GM12878 (cell line): ENCODE measurements around the gene ANAPC5. TPM values are rescaled to one million over a fixed set of nuclear protein-coding genes. Genes with fewer than 3 reads are reported as not detected.

Experiments used
- ATAC-seq: fragments of 200-7000 bp; cut with Tn5 transposase; 3 replicates; pipeline ENCODE4 v1.9.1; 2020; ENCODE audit warnings: mild to moderate bottlenecking, moderate library complexity
- BruUV-seq: library from RNA; stranded (reverse); fragments of 400-500 nt; replicated peaks from 2 replicates; lab custom pipeline; 2021; lab: Mats Ljungman, UMichigan
- CTCF ChIA-PET: fragments of 300-600 bp; sonication (Branson Sonifier 250); formaldehyde crosslinking; extraction: SDS; loops from one replicate; lab custom pipeline; 2021; ENCODE audit warnings: inconsistent platforms; lab: Yijun Ruan, JAX
- POLR2A ChIA-PET: fragments of 350-600 bp; formaldehyde crosslinking; extraction: SDS; loops from one replicate; lab custom pipeline; 2021; ENCODE audit warnings: inconsistent platforms; lab: Charles Lee
- RAD21 ChIA-PET: fragments of 300-600 bp; sonication (Branson Sonifier 250); formaldehyde crosslinking; loops from one replicate; lab custom pipeline; 2023; ENCODE audit warnings: antibody characterized with exemption; ENCODE audit not compliant: unreplicated experiment; lab: Charles Lee
- SMC1A ChIA-PET: fragments of 300-600 bp; sonication (Branson Sonifier 250); formaldehyde crosslinking; loops from one replicate; lab custom pipeline; 2023; ENCODE audit not compliant: unreplicated experiment, uncharacterized antibody; lab: Charles Lee
- DNase-seq: peaks from one replicate; pipeline ENCODE4 v3.0.0-alpha.2; 2011; ENCODE audit warnings: low read depth, low spot score
- FAIRE-seq: peaks from 3 replicates; lab custom pipeline; 2011; peaks lifted over from hg19 to GRCh38; lab: Jason Lieb, UNC
- H2AFZ ChIP-seq: 2 replicates; pipeline ENCODE4 v1.6.0; 2011; ENCODE audit warnings: low read depth, low read length, control low read depth; ENCODE audit not compliant: control insufficient read depth
- H3K27ac ChIP-seq: 2 replicates; pipeline ENCODE4 v1.5.1; 2011; ENCODE audit warnings: control low read depth; ENCODE audit not compliant: control insufficient read depth, insufficient read depth
- H3K27me3 ChIP-seq, 2 experiments: replicated peaks in 1 of 2; 2 replicates each; pipeline versions ENCODE4 v1.6.0 to v1.6.1; 2011; ENCODE audit warnings: low read length in 1 of 2; ENCODE audit not compliant: control insufficient read depth in 2 of 2, insufficient read depth in 2 of 2
- H3K36me3 ChIP-seq, 2 experiments: 2 replicates each; pipeline ENCODE4 v1.5.1; 2011; ENCODE audit warnings: low read length in 1 of 2; ENCODE audit not compliant: control insufficient read depth in 2 of 2, insufficient read depth in 2 of 2
- H3K4me1 ChIP-seq: 2 replicates; pipeline ENCODE4 v1.6.1; 2011; ENCODE audit warnings: mild to moderate bottlenecking, low read length, moderate library complexity, mixed read lengths; ENCODE audit not compliant: control insufficient read depth, insufficient read depth
- H3K4me2 ChIP-seq: 2 replicates; pipeline ENCODE4 v1.6.0; 2011; ENCODE audit warnings: control low read depth; ENCODE audit not compliant: control insufficient read depth, insufficient read depth
- H3K4me3 ChIP-seq: fragments of 200-600 bp; sonication (generic); 2 replicates; pipeline ENCODE4 v1.5.1; 2016
- H3K79me2 ChIP-seq: 2 replicates; pipeline ENCODE4 v1.6.0; 2011; ENCODE audit warnings: low read length; ENCODE audit not compliant: control insufficient read depth, insufficient read depth
- H3K9ac ChIP-seq: 2 replicates; pipeline ENCODE4 v1.8.0; 2011; ENCODE audit warnings: low read length, control low read depth, mixed read lengths; ENCODE audit not compliant: control insufficient read depth, insufficient read depth
- H3K9me3 ChIP-seq: replicated peaks from 3 replicates; pipeline ENCODE4 v1.5.1; 2011; ENCODE audit warnings: mild to moderate bottlenecking, low read length; ENCODE audit not compliant: control insufficient read depth, insufficient read depth
- H4K20me1 ChIP-seq: 2 replicates; pipeline ENCODE4 v1.6.0; 2011; ENCODE audit not compliant: control insufficient read depth, insufficient read depth
- BRCA1 ChIP-seq: IDR thresholded peaks from 2 replicates; pipeline ENCODE4 v1.6.1; 2011; ENCODE audit warnings: low read depth, low read length, improper control_type of control experiment
- CEBPB ChIP-seq, 2 experiments: fragments of 150-350 bp in 1 of 2; IDR thresholded peaks; 2 replicates each; pipeline ENCODE4 v1.6.1; 2012 to 2014; ENCODE audit warnings: low read depth in 2 of 2, low read length in 2 of 2, borderline replicate concordance in 1 of 2, inconsistent platforms in 1 of 2
- EGR1 ChIP-seq, 2 experiments: IDR thresholded peaks; 1 replicate in 1 of 2; 2 replicates in 1 of 2; pipeline ENCODE4 v1.6.1; 2011 to 2012; ENCODE audit warnings: low read depth in 2 of 2, low read length in 2 of 2, borderline replicate concordance in 1 of 2, mild to moderate bottlenecking in 1 of 2, moderate library complexity in 1 of 2
- HCFC1 ChIP-seq: fragments of 150-350 bp; IDR thresholded peaks from 2 replicates; pipeline ENCODE4 v1.6.1; 2014; ENCODE audit warnings: low read length
- HDAC6 ChIP-seq: fragments of 200-600 bp; sonication (generic); IDR thresholded peaks from one replicate; pipeline ENCODE4 v1.8.0; 2017; ENCODE audit warnings: antibody characterized with exemption; ENCODE audit not compliant: unreplicated experiment
- MTA2 ChIP-seq: fragments of 450-650 bp; IDR thresholded peaks from 2 replicates; pipeline ENCODE4 v1.6.1; 2016; ENCODE audit warnings: low read depth, mild to moderate bottlenecking, moderate library complexity
- NFIC ChIP-seq: IDR thresholded peaks from 2 replicates; pipeline ENCODE4 v1.6.1; 2012; ENCODE audit warnings: low read depth, mild to moderate bottlenecking, inconsistent platforms, low read length, moderate library complexity
- NRF1 ChIP-seq: conservative IDR thresholded peaks from 2 replicates; pipeline ENCODE4 v1.6.1; 2011; ENCODE audit warnings: mild to moderate bottlenecking, low read depth, low read length, improper control_type of control experiment
- POLR2AphosphoS5 ChIP-seq: IDR thresholded peaks from 2 replicates; pipeline ENCODE4 v1.6.1; 2011; ENCODE audit warnings: mild to moderate bottlenecking, low read length, inconsistent platforms
- TBL1XR1 ChIP-seq: IDR thresholded peaks from 2 replicates; pipeline ENCODE4 v1.6.1; 2012; ENCODE audit warnings: low read depth, low read length, improper control_type of control experiment
- ZNF622 ChIP-seq: fragments of 450-650 bp; IDR thresholded peaks from 2 replicates; pipeline ENCODE4 v1.6.1; 2017; ENCODE audit warnings: mild to moderate bottlenecking, inconsistent platforms
- WGBS: methylation state at CpG from one replicate; pipeline ENCODE4 v1.1.6; 2016; ENCODE audit warnings: low lambda C conversion rate; ENCODE audit not compliant: insufficient replicate concordance, insufficient coverage; ENCODE audit errors: missing lambda C conversion rate; 5-methylcytosine and 5-hydroxymethylcytosine counted together
- in situ Hi-C: fragments of 300-500 bp; cut with MboI; formaldehyde crosslinking; loops from 9 replicates; pipeline ENCODE4 v1.14.3; 2018; ENCODE audit warnings: mixed read lengths
- intact Hi-C: fragments of 100-400 bp; cut with micrococcal nuclease; formaldehyde crosslinking; loops from one replicate; pipeline ENCODE4 v1.14.2; 2022; ENCODE audit not compliant: unreplicated experiment
- polyA plus RNA-seq, 11 experiments: library from polyadenylated mRNA; depleted of rRNA in 4 of 11; unstranded in 6 of 11; stranded (reverse) in 5 of 11; fragments of >200 nt; fragmentation: Nextera tagmentation in 4 of 11; fragmentation: Illumina TruSeq in 1 of 11; extraction: Ambion mirVana in 4 of 11; extraction: Trizol in 1 of 11; gene quantifications; 1 replicate in 1 of 11; 2 replicates in 10 of 11; pipeline versions ENCODE4 v1.2.1 to v1.2.3, GENCODE V29; 2011 to 2016; ENCODE audit warnings: inconsistent platforms in 2 of 11, missing spikeins in 2 of 11, low read depth in 1 of 11
- total RNA-seq, 4 experiments: library from RNA; depleted of rRNA in 3 of 4; stranded (reverse); fragments of >200 nt in 3 of 4; fragmentation: Illumina TruSeq in 1 of 4; extraction: Trizol in 1 of 4; gene quantifications; 2 replicates each; pipeline versions ENCODE4 v1.2.1 to v1.2.3, GENCODE V29; 2013 to 2021
- TF ChIP-seq, protein P1 (sequence below): fragments of 450-650 bp; formaldehyde crosslinking; IDR thresholded peaks from 2 replicates; pipeline ENCODE4 v1.5.0; 2022; ENCODE audit warnings: mild to moderate bottlenecking, missing genetic modification characterization
- TF ChIP-seq, protein P2 (sequence below): IDR thresholded peaks from 2 replicates; pipeline ENCODE4 v1.6.1; 2011; ENCODE audit warnings: mild to moderate bottlenecking, low read depth, low read length, moderate library complexity; ENCODE audit not compliant: insufficient replicate concordance
- TF ChIP-seq, protein P3 (sequence below): fragments of 450-650 bp; IDR thresholded peaks from 2 replicates; pipeline ENCODE4 v1.6.1; 2017; ENCODE audit warnings: mild to moderate bottlenecking, low read depth, inconsistent platforms; ENCODE audit not compliant: poor library complexity, severe bottlenecking

The ANAPC5 gene
- total and polyA plus RNA-seq, 10 of the 15 experiments (the other 5 are each of a cell fraction or from before 2014, with no cell fraction given) = 102 to 227 (median 166) TPM

DNA sequence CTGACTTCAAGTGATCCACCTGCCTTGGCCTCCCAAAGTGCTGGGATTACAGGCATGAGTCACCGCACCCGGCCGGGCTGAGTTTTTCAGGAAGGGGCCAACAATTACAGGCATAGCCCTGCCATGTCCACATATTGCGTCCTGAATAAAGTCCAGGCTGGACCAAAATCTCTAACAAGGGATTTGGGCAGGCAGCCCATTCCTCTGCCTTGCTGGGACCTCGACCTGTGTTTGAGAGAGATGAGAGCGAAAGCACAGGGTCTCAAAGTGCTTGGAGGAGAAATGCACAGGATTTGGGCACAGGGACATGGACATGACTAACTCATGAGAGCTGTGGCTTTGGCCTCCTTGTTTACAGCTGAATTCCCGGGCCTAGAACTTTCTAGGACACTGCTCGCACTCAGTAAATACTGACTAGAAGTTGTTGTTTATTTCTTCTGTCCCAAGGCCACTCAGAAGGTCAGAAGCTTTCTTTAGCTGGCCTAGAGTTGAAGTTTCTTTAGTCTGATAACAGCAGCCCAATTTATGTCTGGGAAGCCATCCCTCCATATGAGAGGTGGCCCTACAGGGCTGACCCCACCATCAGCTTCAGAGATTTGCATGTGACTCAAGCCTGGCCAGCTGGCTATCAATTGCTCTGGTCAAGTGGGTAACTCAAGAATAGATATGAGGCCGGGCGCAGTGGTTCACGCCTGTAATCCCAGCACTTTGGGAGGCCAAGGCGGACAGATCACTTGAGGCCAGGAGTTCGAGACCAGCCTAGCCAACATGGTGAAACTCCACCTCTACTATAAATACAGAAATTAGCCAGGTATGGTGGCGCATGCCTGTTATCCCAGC lies 67.4 kb downstream of the ANAPC5 start:
- in situ Hi-C loops = no loop called here
- Histone ChIP-seq H3K4me2 (no peak overlapping the region), H2AFZ (no peak overlapping the region), H3K9me3 (no peaks in the 10 kb centered on the region), H3K9ac (no peak overlapping the region)
- FAIRE-seq (no peak), DNase-seq (no peak)
- ChIA-PET SMC1A (interaction anchor here (1.1 to 1.8 kb wide), 2 partner anchors 11 to 1113 kb away, joined by 3 to 5 read pairs; no protein-coding TSS in a partner anchor), POLR2A (interaction anchor here (1.8 kb wide), 1 partner anchor 10 kb away, joined by 9 read pairs; no protein-coding TSS in a partner anchor)
- BruUV-seq = no TSS peak
- TF ChIP-seq ZNF622 = no peak
- no peak for TF ChIP-seq HDAC6
- TF ChIP-seq, protein P1, sequence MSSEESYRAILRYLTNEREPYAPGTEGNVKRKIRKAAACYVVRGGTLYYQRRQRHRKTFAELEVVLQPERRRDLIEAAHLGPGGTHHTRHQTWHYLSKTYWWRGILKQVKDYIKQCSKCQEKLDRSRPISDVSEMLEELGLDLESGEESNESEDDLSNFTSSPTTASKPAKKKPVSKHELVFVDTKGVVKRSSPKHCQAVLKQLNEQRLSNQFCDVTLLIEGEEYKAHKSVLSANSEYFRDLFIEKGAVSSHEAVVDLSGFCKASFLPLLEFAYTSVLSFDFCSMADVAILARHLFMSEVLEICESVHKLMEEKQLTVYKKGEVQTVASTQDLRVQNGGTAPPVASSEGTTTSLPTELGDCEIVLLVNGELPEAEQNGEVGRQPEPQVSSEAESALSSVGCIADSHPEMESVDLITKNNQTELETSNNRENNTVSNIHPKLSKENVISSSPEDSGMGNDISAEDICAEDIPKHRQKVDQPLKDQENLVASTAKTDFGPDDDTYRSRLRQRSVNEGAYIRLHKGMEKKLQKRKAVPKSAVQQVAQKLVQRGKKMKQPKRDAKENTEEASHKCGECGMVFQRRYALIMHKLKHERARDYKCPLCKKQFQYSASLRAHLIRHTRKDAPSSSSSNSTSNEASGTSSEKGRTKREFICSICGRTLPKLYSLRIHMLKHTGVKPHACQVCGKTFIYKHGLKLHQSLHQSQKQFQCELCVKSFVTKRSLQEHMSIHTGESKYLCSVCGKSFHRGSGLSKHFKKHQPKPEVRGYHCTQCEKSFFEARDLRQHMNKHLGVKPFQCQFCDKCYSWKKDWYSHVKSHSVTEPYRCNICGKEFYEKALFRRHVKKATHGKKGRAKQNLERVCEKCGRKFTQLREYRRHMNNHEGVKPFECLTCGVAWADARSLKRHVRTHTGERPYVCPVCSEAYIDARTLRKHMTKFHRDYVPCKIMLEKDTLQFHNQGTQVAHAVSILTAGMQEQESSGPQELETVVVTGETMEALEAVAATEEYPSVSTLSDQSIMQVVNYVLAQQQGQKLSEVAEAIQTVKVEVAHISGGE (CRISPR knock-in tag) = no peak
- TF ChIP-seq, protein P2, sequence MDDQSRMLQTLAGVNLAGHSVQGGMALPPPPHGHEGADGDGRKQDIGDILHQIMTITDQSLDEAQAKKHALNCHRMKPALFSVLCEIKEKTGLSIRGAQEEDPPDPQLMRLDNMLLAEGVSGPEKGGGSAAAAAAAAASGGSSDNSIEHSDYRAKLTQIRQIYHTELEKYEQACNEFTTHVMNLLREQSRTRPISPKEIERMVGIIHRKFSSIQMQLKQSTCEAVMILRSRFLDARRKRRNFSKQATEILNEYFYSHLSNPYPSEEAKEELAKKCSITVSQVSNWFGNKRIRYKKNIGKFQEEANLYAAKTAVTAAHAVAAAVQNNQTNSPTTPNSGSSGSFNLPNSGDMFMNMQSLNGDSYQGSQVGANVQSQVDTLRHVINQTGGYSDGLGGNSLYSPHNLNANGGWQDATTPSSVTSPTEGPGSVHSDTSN = no peak
- no peak for TF ChIP-seq CEBPB (IDR thresholded peaks at IDR 0.05; ENCODE audit: borderline replicate concordance in 1 of 2, low read depth in 2 of 2, low read length in 2 of 2)
- no peak for TF ChIP-seq NFIC
- TF ChIP-seq, protein P3, sequence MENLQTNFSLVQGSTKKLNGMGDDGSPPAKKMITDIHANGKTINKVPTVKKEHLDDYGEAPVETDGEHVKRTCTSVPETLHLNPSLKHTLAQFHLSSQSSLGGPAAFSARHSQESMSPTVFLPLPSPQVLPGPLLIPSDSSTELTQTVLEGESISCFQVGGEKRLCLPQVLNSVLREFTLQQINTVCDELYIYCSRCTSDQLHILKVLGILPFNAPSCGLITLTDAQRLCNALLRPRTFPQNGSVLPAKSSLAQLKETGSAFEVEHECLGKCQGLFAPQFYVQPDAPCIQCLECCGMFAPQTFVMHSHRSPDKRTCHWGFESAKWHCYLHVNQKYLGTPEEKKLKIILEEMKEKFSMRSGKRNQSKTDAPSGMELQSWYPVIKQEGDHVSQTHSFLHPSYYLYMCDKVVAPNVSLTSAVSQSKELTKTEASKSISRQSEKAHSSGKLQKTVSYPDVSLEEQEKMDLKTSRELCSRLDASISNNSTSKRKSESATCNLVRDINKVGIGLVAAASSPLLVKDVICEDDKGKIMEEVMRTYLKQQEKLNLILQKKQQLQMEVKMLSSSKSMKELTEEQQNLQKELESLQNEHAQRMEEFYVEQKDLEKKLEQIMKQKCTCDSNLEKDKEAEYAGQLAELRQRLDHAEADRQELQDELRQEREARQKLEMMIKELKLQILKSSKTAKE = no peak
- TF ChIP-seq POLR2AphosphoS5 = no peak
- no peak for TF ChIP-seq NRF1
- no peak for TF ChIP-seq HCFC1
- TF ChIP-seq TBL1XR1 = no peak
- TF ChIP-seq MTA2 = no peak
- no peak for TF ChIP-seq EGR1 (IDR thresholded peaks at IDR 0.05; ENCODE audit: borderline replicate concordance in 1 of 2, low read depth in 2 of 2, low read length in 2 of 2)
- no peak for TF ChIP-seq BRCA1
- TF ChIP-seq, all 136 proteins: peak for 0
- 95% methylated on average over 14 of the region's 14 CpGs for WGBS
- H3K4me1 ChIP-seq = peaks cover 9% of the 10 kb centered on the region
- no peaks in the 10 kb centered on the region for H3K27me3 ChIP-seq
- RAD21 ChIA-PET = interaction anchor here (1.0 kb wide), 1 partner anchor 9 kb away, joined by 3 read pairs; no protein-coding TSS in a partner anchor
- CTCF ChIA-PET = interaction anchor here (1.2 kb wide), 1 partner anchor 11 kb away, joined by 3 read pairs; no protein-coding TSS in a partner anchor
- no peak overlapping the region for H3K4me3 ChIP-seq
- no peaks in the 10 kb centered on the region for H4K20me1 ChIP-seq
- H3K36me3 ChIP-seq = peaks cover 0 to 9% of the 10 kb centered on the region in 2 experiments; a peak in 2 of 4 replicates
- intact Hi-C loops = no loop called here
- no peak for ATAC-seq
- peaks cover 2% of the 10 kb centered on the region for H3K79me2 ChIP-seq
- no peak overlapping the region for H3K27ac ChIP-seq
